Measurements from ENCODE around the gene LVRN.

DNA sequence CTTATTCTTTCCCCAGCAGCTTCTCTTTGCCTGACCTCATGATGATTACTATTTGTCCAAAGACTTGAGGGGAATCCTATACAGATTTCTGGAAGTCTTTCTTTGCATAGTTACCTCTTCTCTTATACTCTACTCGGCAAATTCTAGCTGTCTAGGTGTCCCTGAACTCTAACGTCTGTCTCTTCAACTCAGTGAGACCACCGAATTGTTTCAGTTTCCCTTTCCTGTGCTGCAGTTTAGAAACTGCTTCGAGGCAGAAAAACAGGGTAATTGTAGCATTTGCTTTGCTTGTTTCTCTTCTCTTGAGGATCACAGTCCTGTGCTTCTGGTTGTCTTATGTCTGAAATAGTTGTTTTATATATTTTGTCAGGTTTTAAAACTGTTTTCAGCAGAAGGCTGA lies 14.8 kb downstream of the LVRN start:
- TF ChIP-seq, protein P1, sequence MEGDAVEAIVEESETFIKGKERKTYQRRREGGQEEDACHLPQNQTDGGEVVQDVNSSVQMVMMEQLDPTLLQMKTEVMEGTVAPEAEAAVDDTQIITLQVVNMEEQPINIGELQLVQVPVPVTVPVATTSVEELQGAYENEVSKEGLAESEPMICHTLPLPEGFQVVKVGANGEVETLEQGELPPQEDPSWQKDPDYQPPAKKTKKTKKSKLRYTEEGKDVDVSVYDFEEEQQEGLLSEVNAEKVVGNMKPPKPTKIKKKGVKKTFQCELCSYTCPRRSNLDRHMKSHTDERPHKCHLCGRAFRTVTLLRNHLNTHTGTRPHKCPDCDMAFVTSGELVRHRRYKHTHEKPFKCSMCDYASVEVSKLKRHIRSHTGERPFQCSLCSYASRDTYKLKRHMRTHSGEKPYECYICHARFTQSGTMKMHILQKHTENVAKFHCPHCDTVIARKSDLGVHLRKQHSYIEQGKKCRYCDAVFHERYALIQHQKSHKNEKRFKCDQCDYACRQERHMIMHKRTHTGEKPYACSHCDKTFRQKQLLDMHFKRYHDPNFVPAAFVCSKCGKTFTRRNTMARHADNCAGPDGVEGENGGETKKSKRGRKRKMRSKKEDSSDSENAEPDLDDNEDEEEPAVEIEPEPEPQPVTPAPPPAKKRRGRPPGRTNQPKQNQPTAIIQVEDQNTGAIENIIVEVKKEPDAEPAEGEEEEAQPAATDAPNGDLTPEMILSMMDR (IDR thresholded peaks at IDR 0.05 in 8 of 11, conservative IDR thresholded peaks at IDR 0.05 in 3 of 11), result no peak
- TF ChIP-seq POLR2AphosphoS5 (IDR thresholded peaks at IDR 0.05), result no peak

Data from spleen (tissue), 7 donors.